GM13976 (cell line): Measurements from ENCODE around the gene GDI1.

ENCODE experiments used
- DNase-seq: peaks from one replicate; pipeline ENCODE4 v3.0.0; 2012; ENCODE audit warnings: low spot score
- CTCF ChIP-seq: IDR thresholded peaks from 2 replicates; pipeline ENCODE4 v1.5.1; 2012; ENCODE audit warnings: borderline replicate concordance, mild to moderate bottlenecking; ENCODE audit not compliant: insufficient read depth; ENCODE audit errors: extremely low read depth, missing control alignments, control extremely low read depth
- in situ Hi-C: fragments of 300-500 bp; cut with MboI; formaldehyde crosslinking; loops from one replicate; pipeline ENCODE4 v1.12.0; 2022; ENCODE audit warnings: low sequenced_read_pairs, mixed read lengths, inconsistent platforms; ENCODE audit not compliant: unreplicated experiment

Gene GDI1

GRCh38 chrX:154412468-154412867 lies 24.5 kb upstream of the GDI1 start:
- no peak for TF ChIP-seq CTCF
- no peak for DNase-seq
- in situ Hi-C loops = no loop called here

GRCh38 chrX:154413142-154413541 lies 23.8 kb upstream of the GDI1 start:
- TF ChIP-seq CTCF = no peak
- no peak for DNase-seq
- in situ Hi-C loops = no loop called here

- in situ Hi-C loops = no loop called here
- TF ChIP-seq CTCF = no peak
- no peak for DNase-seq
These were observed 19.8 kb upstream of the GDI1 start for GRCh38 chrX:154417157-154417556.

- in situ Hi-C loops = no loop called here
- DNase-seq = peak; percentile 49
- TF ChIP-seq CTCF = no peak
These were observed 17.8 kb upstream of the GDI1 start for GRCh38 chrX:154419189-154419588.

GRCh38 chrX:154419688-154420401 lies 17.1 kb upstream of the GDI1 start:
- no peak for TF ChIP-seq CTCF
- DNase-seq = no peak
- in situ Hi-C loops = no loop called here

GRCh38 chrX:154420402-154420756 lies 16.6 kb upstream of the GDI1 start:
- DNase-seq = no peak
- TF ChIP-seq CTCF = no peak
- in situ Hi-C loops = no loop called here
